Endothelial cell of umbilical vein (primary cell): ENCODE data around the gene CCL7. TPM values are rescaled to one million over a fixed set of nuclear protein-coding genes. Genes with fewer than 3 reads are reported as not detected.

Source experiments
- BruUV-seq: library from RNA; stranded (reverse); fragments of 400-500 nt; replicated peaks from 2 replicates; lab custom pipeline; 2021; lab: Mats Ljungman, UMichigan
- CTCF ChIA-PET: fragments of 300-600, 350-600 bp; sonication (Branson Sonifier 250); formaldehyde crosslinking; loops from one replicate; lab custom pipeline; 2021; ENCODE audit warnings: antibody characterized with exemption, inconsistent platforms; lab: Charles Lee
- POLR2A ChIA-PET: fragments of 300-600, 350-600 bp; sonication (Branson Sonifier 250); formaldehyde crosslinking; loops from one replicate; lab custom pipeline; 2021; ENCODE audit warnings: antibody characterized with exemption, inconsistent platforms; lab: Charles Lee
- DNase-seq: peaks from one replicate; pipeline ENCODE4 v3.0.0-alpha.2; 2011; ENCODE audit warnings: low read depth, low spot score
- FAIRE-seq: peaks from 2 replicates; lab custom pipeline; 2011; peaks lifted over from hg19 to GRCh38; lab: Jason Lieb, UNC
- H2AFZ ChIP-seq: 2 replicates; pipeline ENCODE4 v1.6.0; 2012; ENCODE audit warnings: low read depth, low read length, control low read depth, inconsistent platforms
- H3K27ac ChIP-seq: 2 replicates; pipeline ENCODE4 v1.5.1; 2011; ENCODE audit warnings: low read depth, mild to moderate bottlenecking, control low read depth, low read length, moderate library complexity; ENCODE audit not compliant: insufficient read depth
- H3K27me3 ChIP-seq, 2 experiments: 2 replicates each; pipeline versions ENCODE4 v1.6.0 to v1.6.1; 2011; ENCODE audit warnings: low read length in 2 of 2, mixed read lengths in 1 of 2; ENCODE audit not compliant: control insufficient read depth in 2 of 2, insufficient read depth in 2 of 2
- H3K36me3 ChIP-seq, 2 experiments: 2 replicates in 1 of 2; 3 replicates in 1 of 2; pipeline ENCODE4 v1.5.1; 2011; ENCODE audit warnings: low read length in 2 of 2, mild to moderate bottlenecking in 1 of 2, moderate library complexity in 1 of 2; ENCODE audit not compliant: control insufficient read depth in 2 of 2, insufficient read depth in 2 of 2; ENCODE audit errors: extremely low read depth in 1 of 2
- H3K4me1 ChIP-seq: 3 replicates; pipeline ENCODE4 v1.5.1; 2011; ENCODE audit warnings: mild to moderate bottlenecking, low read length; ENCODE audit not compliant: control insufficient read depth, insufficient read depth; ENCODE audit errors: extremely low read depth
- H3K4me2 ChIP-seq: 2 replicates; pipeline ENCODE4 v1.6.1; 2011; ENCODE audit warnings: low read length, control low read depth, mixed read lengths; ENCODE audit not compliant: insufficient read depth
- H3K4me3 ChIP-seq, 3 experiments: fragments of 200-600 bp in 1 of 3; sonication (generic), shearing (Covaris generic) in 1 of 3; replicated peaks in 1 of 3; 2 replicates each; pipeline ENCODE4 v1.5.1; 2011 to 2016; ENCODE audit warnings: control low read depth in 3 of 3, low read length in 3 of 3, mild to moderate bottlenecking in 2 of 3, inconsistent platforms in 1 of 3, low read depth in 1 of 3, moderate library complexity in 1 of 3; ENCODE audit not compliant: insufficient read depth in 1 of 3
- H3K79me2 ChIP-seq: 2 replicates; pipeline ENCODE4 v1.6.0; 2012; ENCODE audit warnings: low read length, inconsistent platforms; ENCODE audit not compliant: control insufficient read depth, insufficient read depth
- H3K9ac ChIP-seq: replicated peaks from 2 replicates; pipeline ENCODE3; 2011; ENCODE audit warnings: low read length, control low read depth; ENCODE audit not compliant: insufficient read depth; ENCODE audit errors: extremely low read depth
- H3K9me1 ChIP-seq: replicated peaks from 3 replicates; pipeline ENCODE4 v1.6.0; 2011; ENCODE audit warnings: mild to moderate bottlenecking, low read length; ENCODE audit not compliant: control insufficient read depth, insufficient read depth; ENCODE audit errors: extremely low read depth
- H3K9me3 ChIP-seq: replicated peaks from 2 replicates; pipeline ENCODE4 v1.5.1; 2012; ENCODE audit warnings: low read length, inconsistent platforms; ENCODE audit not compliant: control insufficient read depth, insufficient read depth
- H4K20me1 ChIP-seq: replicated peaks from 2 replicates; pipeline ENCODE3; 2011; ENCODE audit warnings: mild to moderate bottlenecking, low read length; ENCODE audit not compliant: control insufficient read depth, insufficient read depth; ENCODE audit errors: extremely low read depth
- CTCF ChIP-seq, 2 donors: IDR thresholded peaks; 1 replicate in 1 of 2; 2 replicates in 1 of 2; pipeline ENCODE4 v1.5.1; 2011; ENCODE audit warnings: low read length in 2 of 2, mild to moderate bottlenecking in 2 of 2, moderate library complexity in 2 of 2, control low read depth in 1 of 2, inconsistent platforms in 1 of 2, low read depth in 1 of 2; ENCODE audit not compliant: insufficient read depth in 1 of 2; ENCODE audit errors: extremely low read depth in 1 of 2
- EZH2 ChIP-seq: IDR thresholded peaks from 2 replicates; pipeline ENCODE4 v1.6.1; 2012; ENCODE audit warnings: borderline replicate concordance, low read depth, mild to moderate bottlenecking, moderate library complexity, low read length, inconsistent platforms; ENCODE audit not compliant: severe bottlenecking
- FOS ChIP-seq: IDR thresholded peaks from 2 replicates; pipeline ENCODE4 v1.6.1; 2011; ENCODE audit warnings: mild to moderate bottlenecking, low read length, moderate library complexity, borderline replicate concordance; ENCODE audit not compliant: insufficient read depth
- JUN ChIP-seq: IDR thresholded peaks from 2 replicates; pipeline ENCODE4 v1.6.1; 2011; ENCODE audit warnings: borderline replicate concordance, low read depth; ENCODE audit not compliant: insufficient read length, insufficient read depth
- MYC ChIP-seq: IDR thresholded peaks from one replicate; pipeline ENCODE4 v1.6.1; 2011; ENCODE audit warnings: mild to moderate bottlenecking, low read depth, low read length
- POLR2A ChIP-seq: IDR thresholded peaks from 2 replicates; pipeline ENCODE4 v1.6.1; 2012; ENCODE audit warnings: low read depth, mild to moderate bottlenecking, control low read depth, low read length
- POLR2AphosphoS5 ChIP-seq: IDR thresholded peaks from 2 replicates; pipeline ENCODE4 v1.6.1; 2012; ENCODE audit warnings: low read depth, mild to moderate bottlenecking, control low read depth, low read length, moderate library complexity; ENCODE audit not compliant: insufficient read depth
- dilution Hi-C: fragments of 300-500 bp; cut with MboI; formaldehyde crosslinking; loops from one replicate; pipeline ENCODE4 v1.15.0; 2019; ENCODE audit warnings: low sequenced_read_pairs; ENCODE audit not compliant: extremely low pct_ligation_motif_present
- intact Hi-C: fragments of 100-400 bp; cut with micrococcal nuclease; formaldehyde crosslinking; loops from one replicate; pipeline ENCODE4 v1.10.0; 2022
- polyA plus RNA-seq, 4 experiments: library from polyadenylated mRNA; depleted of rRNA in 3 of 4; stranded (reverse) in 3 of 4; unstranded in 1 of 4; fragments of >200 nt; gene quantifications; 2 replicates each; pipeline versions ENCODE4 v1.2.1 to v1.2.3, GENCODE V29; 2011 to 2012; ENCODE audit warnings: missing spikeins in 1 of 4
- total RNA-seq: library from RNA; stranded (reverse); gene quantifications from 2 replicates; pipeline ENCODE4 v1.2.3, GENCODE V29; 2021
- TF ChIP-seq, protein P1 (sequence below): IDR thresholded peaks from 2 replicates; pipeline ENCODE4 v1.6.1; 2011; ENCODE audit not compliant: insufficient read depth, insufficient read length

Gene CCL7
- total and polyA plus RNA-seq, 2 donors (not counting 3 experiments of a cell fraction or from before 2014, with no cell fraction given) = 0.25 TPM; not detected in 1

- Histone ChIP-seq H3K9me3 (no peaks in the 10 kb centered on the region), H2AFZ (no peak overlapping the region), H3K4me1 (peaks cover 66% of the 10 kb centered on the region), H3K9me1 (no peaks in the 10 kb centered on the region), H4K20me1 (no peaks in the 10 kb centered on the region), H3K36me3 (no peaks in the 10 kb centered on the region), H3K27ac (no peak overlapping the region), H3K79me2 (no peaks in the 10 kb centered on the region), H3K4me3 (no peak overlapping the region), H3K27me3 (no peaks in the 10 kb centered on the region), H3K4me2 (no peak overlapping the region), H3K9ac (no peak overlapping the region)
- dilution Hi-C loops = no loop called here
- no peak for FAIRE-seq
- ChIA-PET CTCF (no interaction called here), POLR2A (no interaction called here)
- no peak for DNase-seq
- no TSS peak for BruUV-seq
- TF ChIP-seq POLR2A = no peak
- no peak for TF ChIP-seq JUN
- no peak for TF ChIP-seq POLR2AphosphoS5
- no peak for TF ChIP-seq FOS
- TF ChIP-seq, protein P1, sequence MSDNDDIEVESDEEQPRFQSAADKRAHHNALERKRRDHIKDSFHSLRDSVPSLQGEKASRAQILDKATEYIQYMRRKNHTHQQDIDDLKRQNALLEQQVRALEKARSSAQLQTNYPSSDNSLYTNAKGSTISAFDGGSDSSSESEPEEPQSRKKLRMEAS = no peak
- TF ChIP-seq CTCF (IDR thresholded peaks at IDR 0.05; ENCODE audit: extremely low read depth in 1 of 2, insufficient read depth in 1 of 2, low read depth in 1 of 2, low read length in 2 of 2) = no peak
- TF ChIP-seq MYC = no peak
- no peak for TF ChIP-seq EZH2
- intact Hi-C loops = no loop called here
These were observed 24.6 kb upstream of the CCL7 start for GRCh38 chr17:34245351-34245905.
